Posterior vena cava (tissue), 2 donors: ENCODE measurements around the gene STARD13. TPM values are rescaled to one million over a fixed set of nuclear protein-coding genes. Genes with fewer than 3 reads are reported as not detected.
A peak's percentile ranks its signal among the peaks of the same experiment; 100 is the strongest.
"Not testable (repeated sequence)": the region's sequence is repeated elsewhere in the genome, so short reads cannot be mapped to it uniquely, and the experiment has no call there.

Source experiments
- DNase-seq: peaks from one replicate; pipeline ENCODE4 v3.0.0-alpha.2; 2020; ENCODE audit warnings: low spot score
- intact Hi-C, 2 donors: fragments of 100-400 bp; cut with DNase I; formaldehyde crosslinking; loops; one replicate each; pipeline versions ENCODE4 v1.14.1 to v1.14.2; 2022 to 2023
- total RNA-seq, 2 donors: library from RNA; stranded (reverse); fragmentation: NEBNext Ultra II Directional; extraction: Animal tissue kit (Norgen Biotek cat#: 25700); gene quantifications; one replicate each; pipeline ENCODE4 v1.2.1, GENCODE V29; 2021
- donor health status: DM: yes; HTN: yes; CAD: no.
- donor health status: DM: yes; HTN: yes; CAD: no.

Gene STARD13
- total RNA-seq, 2 donors from 2014 or later: 34.2 to 36.0 TPM

- DNase-seq: no peak
- intact Hi-C loops: no loop called here
Observed at GRCh38 chr13:33175991-33176390, 109.6 kb downstream of the STARD13 start.

GRCh38 chr13:33174931-33175330, 110.6 kb downstream of the STARD13 start:
- DNase-seq: no peak
- intact Hi-C loops: no loop called here

GRCh38 chr13:33174491-33174890, 111.1 kb downstream of the STARD13 start:
- intact Hi-C loops: no loop called here
- DNase-seq: no peak

- intact Hi-C loops: no loop called here
- no peak for DNase-seq
Observed at GRCh38 chr13:33172911-33173310, 112.6 kb downstream of the STARD13 start.

- intact Hi-C loops: no loop called here
- DNase-seq: no peak
Observed at GRCh38 chr13:33172400-33172799, 113.2 kb downstream of the STARD13 start.

GRCh38 chr13:33169273-33169980, 116.1 kb downstream of the STARD13 start:
- intact Hi-C loops: no loop called here
- DNase-seq: no peak

- no peak for DNase-seq
Observed at GRCh38 chr13:33168321-33168960, 117.1 kb downstream of the STARD13 start.

GRCh38 chr13:33167491-33167890, 118.1 kb downstream of the STARD13 start:
- DNase-seq: no peak
- intact Hi-C loops: no loop called here

More at GRCh38 chr13:33168321-33168960, 117.1 kb downstream of the STARD13 start:
- intact Hi-C loops: no loop called here

- intact Hi-C loops: no loop called here
- no peak for DNase-seq
Observed at GRCh38 chr13:33165787-33166186, 119.8 kb downstream of the STARD13 start.

- intact Hi-C loops: no loop called here
Observed at GRCh38 chr13:33164331-33164730, 121.2 kb downstream of the STARD13 start.

GRCh38 chr13:33162725-33163124, 122.8 kb downstream of the STARD13 start:
- DNase-seq, intact Hi-C loops: not testable (repeated sequence)

More at GRCh38 chr13:33164331-33164730, 121.2 kb downstream of the STARD13 start:
- no peak for DNase-seq

GRCh38 chr13:33158816-33159215, 126.7 kb downstream of the STARD13 start:
- intact Hi-C loops: no loop called here
- DNase-seq: no peak

- intact Hi-C loops: no loop called here
- DNase-seq: no peak
Observed at GRCh38 chr13:33158271-33158670, 127.3 kb downstream of the STARD13 start.

GRCh38 chr13:33154911-33155310, 130.6 kb downstream of the STARD13 start:
- DNase-seq: no peak
- intact Hi-C loops: no loop called here

GRCh38 chr13:33153421-33154404, 131.8 kb downstream of the STARD13 start:
- intact Hi-C loops: no loop called here

GRCh38 chr13:33152389-33152788, 133.2 kb downstream of the STARD13 start:
- intact Hi-C loops: no loop called here
- DNase-seq: no peak

More at GRCh38 chr13:33153421-33154404, 131.8 kb downstream of the STARD13 start:
- DNase-seq: peak; percentile 85

- DNase-seq: no peak
- intact Hi-C loops: no loop called here
Observed at GRCh38 chr13:33150662-33151061, 134.9 kb downstream of the STARD13 start.

- intact Hi-C loops: no loop called here
Observed at GRCh38 chr13:33150126-33150525, 135.4 kb downstream of the STARD13 start.

GRCh38 chr13:33147832-33148231, 137.7 kb downstream of the STARD13 start:
- intact Hi-C loops: no loop called here
- DNase-seq: no peak

More at GRCh38 chr13:33150126-33150525, 135.4 kb downstream of the STARD13 start:
- no peak for DNase-seq
